HG02981 (cell line): ENCODE results near the gene SBNO2.
A peak's percentile ranks its signal among the peaks of the same experiment; 100 is the strongest.
"Not testable (repeated sequence)": the region's sequence is repeated elsewhere in the genome, so short reads cannot be mapped to it uniquely, and the experiment has no call there.

ENCODE experiments used
- ATAC-seq: cut with Tn5 transposase; IDR thresholded peaks from one replicate; pipeline ENCODE4 v1.9.1; 2021; ENCODE audit warnings: mild to moderate bottlenecking, moderate library complexity; ENCODE audit not compliant: unreplicated experiment

The SBNO2 gene

GRCh38 chr19:1210227-1210538 lies 36.1 kb upstream of the SBNO2 start:
- no peak for ATAC-seq

- not testable (repeated sequence) for ATAC-seq
Observed at GRCh38 chr19:1208830-1209229, 34.8 kb upstream of the SBNO2 start.

GRCh38 chr19:1206864-1207450 lies 32.9 kb upstream of the SBNO2 start:
- no peak for ATAC-seq

- ATAC-seq: no peak
Observed at GRCh38 chr19:1206150-1206863, 32.2 kb upstream of the SBNO2 start.

- ATAC-seq: peak; percentile 81
Observed at GRCh38 chr19:1205114-1206099, 31.3 kb upstream of the SBNO2 start, which contains the start of gene STK11. Gene STK11, plus strand, starts transcription at chr19:1205778. Its CDS starts 1,136 bp downstream, at chr19:1206914.

- ATAC-seq: not testable (repeated sequence)
Observed at GRCh38 chr19:1200614-1201013, 26.5 kb upstream of the SBNO2 start.

- ATAC-seq: no peak
Observed at GRCh38 chr19:1199531-1199930, 25.5 kb upstream of the SBNO2 start.

- no peak for ATAC-seq
Observed at GRCh38 chr19:1189419-1189818, 15.4 kb upstream of the SBNO2 start.

- no peak for ATAC-seq
Observed at GRCh38 chr19:1183543-1184172, 9.6 kb upstream of the SBNO2 start.

GRCh38 chr19:1182727-1183126 lies 8.7 kb upstream of the SBNO2 start:
- ATAC-seq: no peak

GRCh38 chr19:1182068-1182467 lies 8.0 kb upstream of the SBNO2 start:
- no peak for ATAC-seq

- no peak for ATAC-seq
Observed at GRCh38 chr19:1181606-1182005, 7.5 kb upstream of the SBNO2 start.

- ATAC-seq: no peak
Observed at GRCh38 chr19:1177322-1178114, 3.5 kb upstream of the SBNO2 start.

- ATAC-seq: no peak
Observed at GRCh38 chr19:1173159-1173844, 766 bp downstream of the SBNO2 start.

GRCh38 chr19:1172353-1173158 lies 1.5 kb downstream of the SBNO2 start:
- no peak for ATAC-seq

- no peak for ATAC-seq
Observed at GRCh38 chr19:1171755-1172352, 2.2 kb downstream of the SBNO2 start.

GRCh38 chr19:1170938-1171754 lies 2.9 kb downstream of the SBNO2 start:
- ATAC-seq: no peak
